GM19328 (cell line): ENCODE data around the gene HOXD10.

ENCODE experiments used
- ATAC-seq: cut with Tn5 transposase; IDR thresholded peaks from one replicate; pipeline ENCODE4 v1.9.1; 2021; ENCODE audit warnings: mild to moderate bottlenecking, moderate library complexity; ENCODE audit not compliant: unreplicated experiment

HOXD10 gene

GRCh38 chr2:176094349-176094748, 22.2 kb upstream of the HOXD10 start:
- ATAC-seq = no peak

GRCh38 chr2:176095421-176095820, 21.2 kb upstream of the HOXD10 start:
- no peak for ATAC-seq

GRCh38 chr2:176096243-176096985, 20.2 kb upstream of the HOXD10 start:
- ATAC-seq = no peak

- no peak for ATAC-seq
These were observed 19.4 kb upstream of the HOXD10 start for GRCh38 chr2:176096986-176097819.

- ATAC-seq = no peak
These were observed 18.7 kb upstream of the HOXD10 start for GRCh38 chr2:176097820-176098365.

GRCh38 chr2:176098366-176099158, 18.0 kb upstream of the HOXD10 start:
- ATAC-seq = no peak

- ATAC-seq = no peak
These were observed 17.3 kb upstream of the HOXD10 start for GRCh38 chr2:176099159-176099727.

GRCh38 chr2:176099728-176100546, 16.6 kb upstream of the HOXD10 start, which contains the start of gene HOXD12:
HOXD12 (plus strand) TSS chr2:176099795; CDS start chr2:176099802, 7 bp downstream.
- no peak for ATAC-seq

GRCh38 chr2:176100547-176101140, 15.9 kb upstream of the HOXD10 start:
- no peak for ATAC-seq

- ATAC-seq = no peak
These were observed 15.3 kb upstream of the HOXD10 start for GRCh38 chr2:176101216-176101830.

- ATAC-seq = no peak
These were observed 14.7 kb upstream of the HOXD10 start for GRCh38 chr2:176101842-176102241.

- no peak for ATAC-seq
These were observed 14.2 kb upstream of the HOXD10 start for GRCh38 chr2:176102309-176102866.

GRCh38 chr2:176103194-176103593, 13.4 kb upstream of the HOXD10 start:
- no peak for ATAC-seq

- ATAC-seq = no peak
These were observed 12.7 kb upstream of the HOXD10 start for GRCh38 chr2:176103742-176104315.

- ATAC-seq = no peak
These were observed 12.1 kb upstream of the HOXD10 start for GRCh38 chr2:176104316-176105077.

- no peak for ATAC-seq
These were observed 11.4 kb upstream of the HOXD10 start for GRCh38 chr2:176105078-176105729.
